HG03196 (cell line): Measurements from ENCODE around the gene ST7L.

Experiments
- ATAC-seq: cut with Tn5 transposase; IDR thresholded peaks from one replicate; pipeline ENCODE4 v1.9.1; 2021; ENCODE audit not compliant: unreplicated experiment

ST7L gene

GRCh38 chr1:112618114-112618720, 724 bp downstream of the ST7L start:
- no peak for ATAC-seq

GRCh38 chr1:112614460-112615065, 4.4 kb downstream of the ST7L start:
- ATAC-seq: no peak

DNA sequence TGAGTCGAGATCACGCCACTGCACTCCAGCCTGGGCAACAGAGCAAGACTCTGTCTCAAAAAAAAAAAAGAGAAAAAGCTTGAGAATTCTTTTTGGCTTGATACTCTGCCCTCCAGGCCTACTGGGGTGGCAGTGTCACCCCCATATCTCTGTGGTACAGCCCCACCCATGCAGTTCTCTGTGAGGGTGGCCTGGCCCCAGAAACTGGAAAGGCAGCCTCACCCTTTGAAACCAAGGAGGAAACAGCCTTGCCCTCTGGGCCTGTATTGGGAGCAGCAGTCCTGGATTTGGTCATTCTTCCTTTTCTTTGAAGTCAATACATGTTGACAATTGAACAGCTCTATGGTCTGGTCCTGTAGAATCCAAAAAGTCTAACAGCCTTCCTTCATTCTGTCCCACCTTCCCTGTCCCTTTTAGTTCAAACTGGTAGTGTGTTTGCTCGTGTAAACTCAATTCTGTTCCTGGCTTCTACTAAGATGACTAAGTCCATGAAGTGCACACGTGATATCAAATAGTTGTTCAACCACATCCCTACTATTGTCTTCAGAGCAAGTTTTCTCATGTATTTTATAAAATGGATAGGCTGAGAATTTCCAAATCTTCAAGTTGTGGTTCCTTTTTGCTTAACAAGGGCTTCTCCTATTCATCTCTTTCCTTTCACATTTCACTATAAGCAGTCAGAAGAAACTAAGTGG, 13.2 kb downstream of the ST7L start:
- no peak for ATAC-seq

- no peak for ATAC-seq
Observed at GRCh38 chr1:112603541-112603940, 15.4 kb downstream of the ST7L start.

DNA sequence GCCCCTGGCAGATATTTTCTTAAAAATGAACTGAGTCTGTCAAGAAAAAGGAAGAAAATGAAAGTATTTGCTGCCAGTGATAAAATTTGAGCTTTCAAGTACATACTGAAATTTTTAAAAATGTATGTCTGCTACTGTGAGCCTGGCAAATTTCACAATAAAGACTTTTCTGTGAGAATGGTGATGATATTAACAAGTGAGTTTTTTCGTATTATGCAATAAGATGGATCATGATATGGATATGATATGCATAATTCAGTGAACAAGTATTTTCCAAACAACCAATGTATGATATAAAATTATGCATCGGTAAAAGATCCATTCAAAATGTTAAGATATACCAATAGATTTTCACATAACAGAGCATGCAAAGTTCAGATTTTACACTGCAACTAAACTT, 15.9 kb downstream of the ST7L start:
- no peak for ATAC-seq

DNA sequence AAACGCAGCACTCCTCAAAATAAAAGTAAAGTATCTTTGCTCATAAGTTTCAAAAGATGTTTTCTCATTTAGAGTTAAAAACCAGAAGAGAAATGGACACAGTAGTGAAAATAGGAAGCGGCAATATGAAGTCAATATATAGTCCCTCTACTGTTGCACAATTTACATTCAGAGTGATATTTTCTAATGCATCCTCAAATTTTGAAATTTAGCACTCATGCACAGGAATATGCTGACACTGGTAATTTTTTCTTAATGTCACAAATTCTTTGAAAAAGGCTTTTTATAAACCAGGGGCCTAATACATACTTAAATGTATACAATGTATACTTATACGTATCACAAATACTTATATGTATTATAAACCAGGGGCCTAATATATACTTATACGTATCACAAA, 19.5 kb downstream of the ST7L start:
- no peak for ATAC-seq

- no peak for ATAC-seq
Observed at GRCh38 chr1:112594208-112594876, 24.6 kb downstream of the ST7L start.

- ATAC-seq: no peak
Observed at GRCh38 chr1:112589766-112590165, 29.2 kb downstream of the ST7L start.

- no peak for ATAC-seq
Observed at GRCh38 chr1:112583366-112583765, 35.6 kb downstream of the ST7L start.

- no peak for ATAC-seq
Observed at GRCh38 chr1:112581586-112582192, 37.3 kb downstream of the ST7L start.

DNA sequence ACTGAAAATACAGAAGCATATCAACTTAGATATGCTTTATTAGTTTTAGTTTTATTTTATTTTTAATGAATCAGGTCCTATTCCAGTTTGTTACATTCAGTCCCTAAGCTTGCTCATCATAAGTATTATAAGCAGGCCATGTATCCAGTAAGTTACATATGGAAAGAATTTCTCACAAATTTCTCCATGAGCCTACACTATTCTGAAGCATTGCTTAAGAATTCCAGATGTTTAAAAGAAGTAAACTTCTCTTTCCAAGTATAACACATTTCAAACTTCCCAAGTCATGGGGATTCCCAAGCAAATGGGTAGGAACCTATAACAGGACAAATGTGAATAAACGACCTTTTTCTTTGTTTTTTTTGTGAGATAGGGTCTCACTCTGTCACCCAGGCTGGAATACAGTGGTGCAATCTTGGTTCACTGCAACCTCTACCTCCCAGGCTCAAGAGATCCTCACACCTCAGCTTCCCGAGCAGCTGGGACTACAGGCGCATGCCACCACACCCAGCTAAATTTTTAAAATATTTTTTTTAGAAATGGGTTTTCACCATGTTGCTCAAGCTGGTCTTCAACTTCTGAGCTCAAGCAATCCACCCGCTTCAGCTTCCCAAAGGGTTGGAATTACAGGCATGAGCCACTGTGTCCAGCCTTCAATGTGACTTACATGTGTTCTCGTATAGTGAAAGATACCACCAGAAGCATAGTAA, 39.0 kb downstream of the ST7L start:
- no peak for ATAC-seq

GRCh38 chr1:112576240-112576639, 42.7 kb downstream of the ST7L start:
- no peak for ATAC-seq

- ATAC-seq: no peak
Observed at GRCh38 chr1:112575154-112575804, 43.7 kb downstream of the ST7L start.

DNA sequence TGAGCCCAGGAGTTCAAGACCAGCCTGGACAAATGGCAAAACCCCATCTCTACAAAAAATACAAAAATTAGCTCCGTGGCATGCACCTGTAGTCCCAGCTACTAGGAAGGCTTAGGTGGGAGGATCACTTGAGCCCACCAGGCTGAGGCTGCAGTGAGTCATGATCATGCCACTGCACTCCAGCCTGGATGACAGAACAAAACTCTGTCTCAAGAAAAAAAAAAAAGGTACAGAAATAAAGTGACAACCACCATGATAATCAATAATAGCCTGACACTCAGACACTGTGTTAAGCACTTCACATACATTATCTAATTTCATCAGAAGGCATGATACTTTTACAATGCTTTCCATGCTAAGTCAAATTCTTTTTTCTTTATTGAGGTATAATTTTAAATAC, 53.1 kb downstream of the ST7L start:
- no peak for ATAC-seq

- ATAC-seq: no peak
Observed at GRCh38 chr1:112564081-112564480, 54.9 kb downstream of the ST7L start.

DNA sequence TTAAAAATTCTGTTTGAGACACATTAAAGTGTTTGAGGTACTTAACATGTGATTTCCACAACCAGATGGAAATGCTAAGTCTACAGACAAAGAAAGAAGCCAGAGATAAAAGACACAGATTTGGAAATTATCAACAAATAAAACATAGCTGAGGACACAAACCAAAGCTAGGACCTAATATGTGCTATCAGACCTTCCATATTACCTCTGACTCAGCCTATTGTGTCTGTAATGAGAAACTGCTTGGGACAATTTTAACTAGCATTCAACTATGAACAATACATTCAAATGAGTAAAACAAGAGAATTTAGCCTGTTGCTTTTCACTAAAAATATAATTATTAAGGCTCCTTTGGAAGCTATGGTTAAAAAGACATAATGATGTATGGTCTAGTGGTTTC, 55.6 kb downstream of the ST7L start:
- no peak for ATAC-seq

DNA sequence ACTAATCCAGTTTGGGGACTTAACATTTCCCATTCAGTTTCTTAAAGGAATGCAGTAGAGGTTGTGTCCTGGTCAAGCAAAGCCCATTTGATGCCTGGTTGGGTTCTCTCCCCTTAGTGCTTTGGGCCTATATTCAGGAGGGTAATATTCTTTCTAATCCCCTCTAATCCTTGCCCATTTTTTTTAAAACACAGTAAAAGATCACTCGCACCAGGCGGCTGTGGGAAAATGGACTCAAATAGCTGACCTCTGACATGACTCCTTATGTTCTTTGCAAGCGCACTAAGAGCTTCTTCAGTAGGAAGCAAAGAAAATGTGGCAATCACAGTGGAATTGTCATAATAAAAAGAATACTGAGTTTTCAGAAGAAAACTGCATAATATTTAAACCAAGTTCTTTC, 60.3 kb downstream of the ST7L start:
- ATAC-seq: no peak

GRCh38 chr1:112557385-112557784, 61.6 kb downstream of the ST7L start:
- no peak for ATAC-seq

- no peak for ATAC-seq
Observed at GRCh38 chr1:112554411-112554810, 64.5 kb downstream of the ST7L start.

- no peak for ATAC-seq
Observed at GRCh38 chr1:112549590-112549989, 69.4 kb downstream of the ST7L start.
